ENCODE results near the gene CDADC1.

GRCh38 chr13:49259586-49259985 is 11.9 kb downstream of the CDADC1 start:
- TF ChIP-seq CTCF (IDR thresholded peaks at IDR 0.05; ENCODE audit: extremely low read depth in 1 of 2, insufficient read depth in 1 of 2, low read depth in 1 of 2, low read length in 2 of 2): no peak
- TF ChIP-seq EZH2 (IDR thresholded peaks at IDR 0.05; ENCODE audit: borderline replicate concordance, low read depth, low read length, severe bottlenecking): no peak
- TF ChIP-seq POLR2A (IDR thresholded peaks at IDR 0.05; ENCODE audit: low read depth, low read length): no peak
- no peak for TF ChIP-seq FOS (IDR thresholded peaks at IDR 0.05; ENCODE audit: borderline replicate concordance, insufficient read depth, low read length)
- no peak for TF ChIP-seq POLR2AphosphoS5 (IDR thresholded peaks at IDR 0.05; ENCODE audit: insufficient read depth, low read depth, low read length)
- TF ChIP-seq MAX (IDR thresholded peaks at IDR 0.05; ENCODE audit: insufficient read depth, insufficient read length): no peak
- TF ChIP-seq JUN (IDR thresholded peaks at IDR 0.05; ENCODE audit: borderline replicate concordance, insufficient read depth, insufficient read length, low read depth): no peak
- TF ChIP-seq MYC (IDR thresholded peaks at IDR 0.05; ENCODE audit: low read depth, low read length): no peak
- no peak for TF ChIP-seq GATA2 (IDR thresholded peaks at IDR 0.05; ENCODE audit: insufficient read depth, insufficient read length, low read depth, low read length)
